ENCODE results near the gene SOX15. TPM values are rescaled to one million over a fixed set of nuclear protein-coding genes. Genes with fewer than 3 reads are reported as not detected.
A peak's percentile ranks its signal among the peaks of the same experiment; 100 is the strongest.

Gene SOX15
- total and polyA plus RNA-seq, 2 of the 13 experiments (the other 11 are each of a cell fraction or from before 2014, with no cell fraction given) = 0.07 to 0.18 TPM

GRCh38 chr17:7583253-7584109, 6.4 kb downstream of the SOX15 start, which contains the start of gene MPDU1 (continued):
- TF ChIP-seq DDIT3 (CRISPR knock-in tag; IDR thresholded peaks at IDR 0.05) (no peak), NCOA5 (CRISPR knock-in tag; IDR thresholded peaks at IDR 0.05) (no peak), ZFAT (CRISPR knock-in tag; conservative IDR thresholded peaks at IDR 0.05) (no peak), LRRFIP1 (CRISPR knock-in tag; conservative IDR thresholded peaks at IDR 0.05) (no peak), MED8 (CRISPR knock-in tag; IDR thresholded peaks at IDR 0.05; ENCODE audit: insufficient replicate concordance) (peak; percentile 36), IKZF1 (IDR thresholded peaks at IDR 0.05) (no peak), ZNF326 (CRISPR knock-in tag; IDR thresholded peaks at IDR 0.05; ENCODE audit: borderline replicate concordance) (no peak), NFKB2 (CRISPR knock-in tag; IDR thresholded peaks at IDR 0.05; ENCODE audit: borderline replicate concordance) (0 out of 2 replicates have a peak, but pooled peaks have one; percentile 83), ZMAT5 (CRISPR knock-in tag; IDR thresholded peaks at IDR 0.05; ENCODE audit: borderline replicate concordance, low read depth) (no peak), KLF16 (CRISPR knock-in tag; IDR thresholded peaks at IDR 0.05) (peak in 1 of 2 experiments; percentile 67; a peak in 1 of 4 replicates), TSC22D2 (CRISPR knock-in tag; IDR thresholded peaks at IDR 0.05; ENCODE audit: borderline replicate concordance) (no peak), NR2F1 (CRISPR knock-in tag; IDR thresholded peaks at IDR 0.05) (no peak), MXD4 (CRISPR knock-in tag; IDR thresholded peaks at IDR 0.05) (peak; percentile 85), HNF4A (CRISPR knock-in tag; IDR thresholded peaks at IDR 0.05) (0 out of 2 replicates have a peak, but pooled peaks have one; percentile 2), ZNF407 (CRISPR knock-in tag; IDR thresholded peaks at IDR 0.05; ENCODE audit: not compliant biosample characterization) (no peak), ZBTB20 (CRISPR knock-in tag; IDR thresholded peaks at IDR 0.05; ENCODE audit: borderline replicate concordance, low read depth) (no peak), JDP2 (CRISPR knock-in tag; IDR thresholded peaks at IDR 0.05; ENCODE audit: borderline replicate concordance) (no peak)

All from HepG2 (cell line).